HG03025 (cell line): ENCODE measurements around the gene EFCAB9.

Experiments
- ATAC-seq: cut with Tn5 transposase; IDR thresholded peaks from one replicate; pipeline ENCODE4 v1.9.1; 2021; ENCODE audit warnings: mild to moderate bottlenecking, moderate library complexity; ENCODE audit not compliant: unreplicated experiment, low FRiP score

EFCAB9 gene

DNA sequence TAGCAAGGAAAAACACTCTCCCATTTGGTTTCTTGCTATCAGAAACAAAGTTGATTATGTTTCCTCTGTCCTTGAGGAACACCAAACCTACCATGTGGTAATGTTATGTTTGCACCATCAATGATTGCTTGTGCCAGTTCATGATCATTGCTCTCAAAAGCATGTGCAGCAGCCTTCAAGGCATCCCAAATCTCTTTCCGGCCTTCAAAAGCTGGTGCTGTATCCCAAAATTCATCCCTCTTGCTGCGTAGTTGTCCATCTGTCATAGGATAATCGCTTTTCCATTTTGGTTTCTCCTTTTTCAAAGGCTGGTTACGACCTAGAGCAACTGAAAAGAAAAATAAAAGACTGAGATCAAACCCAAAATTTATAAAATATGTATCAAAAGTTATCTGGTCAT is 40.1 kb downstream of the EFCAB9 start:
- ATAC-seq, result no peak

DNA sequence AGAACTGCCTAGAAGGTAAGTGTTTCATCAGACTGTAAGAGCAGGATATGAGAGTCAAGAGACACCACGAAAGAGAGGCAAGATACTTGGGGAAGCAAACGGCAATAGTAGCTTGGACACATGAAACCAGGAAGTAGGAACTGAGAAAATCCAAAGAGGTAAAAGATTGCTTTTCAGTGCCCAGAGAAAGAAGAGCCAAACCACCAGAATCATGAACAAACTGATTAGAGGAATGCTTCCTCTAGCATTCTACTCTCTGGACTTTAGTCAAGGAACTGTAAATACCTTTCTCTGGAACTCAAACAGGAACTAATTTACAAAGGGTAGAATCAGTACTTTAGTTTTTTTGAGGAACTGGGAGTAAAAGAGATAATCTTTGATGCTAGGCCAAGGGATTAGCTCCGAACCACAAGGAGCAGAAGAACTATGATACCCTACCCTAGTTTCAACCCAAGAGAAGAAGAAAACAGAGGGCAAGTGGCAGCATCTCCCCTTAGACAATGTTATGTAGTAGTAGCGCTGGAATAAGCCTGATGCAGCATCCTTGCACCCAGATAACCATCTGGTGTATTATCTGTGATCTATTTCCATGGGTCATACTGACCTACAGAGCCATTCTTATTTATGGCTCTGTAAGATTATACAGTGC is 41.3 kb downstream of the EFCAB9 start:
- peak; percentile 60 for ATAC-seq

DNA sequence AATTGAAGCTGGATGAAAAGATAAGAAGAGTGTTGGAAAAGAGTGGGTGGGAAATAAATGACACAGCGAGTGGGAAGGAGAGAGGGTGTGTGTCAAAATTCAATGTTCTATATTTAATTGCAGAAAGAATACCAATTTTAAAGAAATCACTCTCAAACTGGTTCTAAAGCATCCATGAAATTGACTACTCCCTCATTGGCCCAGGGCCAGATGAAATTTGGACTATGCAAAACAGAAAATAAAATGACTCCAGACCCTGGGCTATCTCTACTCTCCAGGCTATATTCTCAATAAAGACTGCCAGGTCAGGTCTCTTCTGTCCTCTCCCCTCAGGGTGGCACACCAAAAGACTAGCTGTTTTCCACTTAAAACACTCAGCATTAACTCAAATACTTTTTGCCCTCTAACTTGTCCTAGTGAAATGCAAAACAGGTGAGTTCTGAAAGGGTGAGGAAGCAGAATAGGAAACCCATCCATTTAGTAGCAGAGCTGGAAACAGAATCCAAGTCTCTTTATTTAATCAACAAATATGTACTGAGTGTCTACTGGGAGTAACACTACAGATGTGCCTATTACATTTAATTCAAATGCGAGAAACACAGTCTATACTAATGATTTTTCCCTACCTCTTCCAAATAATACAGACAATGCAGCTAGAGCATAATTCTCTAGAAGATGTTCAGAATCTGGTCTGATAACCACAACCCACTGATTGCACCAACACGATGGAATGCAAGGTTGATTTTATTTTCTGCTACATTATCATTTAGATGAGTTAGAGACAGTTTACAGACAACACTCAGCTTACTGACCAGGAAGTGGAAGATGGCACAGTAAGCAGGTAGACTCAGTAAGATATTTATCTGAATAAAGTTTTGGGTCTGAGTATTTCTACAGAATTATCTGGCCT is 42.1 kb downstream of the EFCAB9 start:
- no peak for ATAC-seq

DNA sequence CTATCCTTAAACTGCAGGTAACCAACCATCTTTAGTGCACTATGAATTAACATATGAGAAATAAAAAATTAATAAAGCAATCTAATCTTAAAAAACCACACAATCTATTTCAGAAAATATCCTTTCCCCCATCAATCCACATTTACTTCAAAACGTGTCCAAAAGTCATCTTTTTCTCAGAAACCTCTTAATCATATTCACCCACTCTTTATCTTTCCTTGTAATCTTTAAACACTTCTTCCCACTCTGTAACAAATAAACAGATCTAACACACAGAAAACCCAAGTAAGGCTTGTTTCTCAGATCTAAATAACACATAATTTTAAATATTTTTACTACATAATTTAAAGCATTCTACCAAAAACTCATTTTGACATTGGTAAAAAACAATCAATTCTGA is 44.4 kb downstream of the EFCAB9 start:
- ATAC-seq, result no peak

DNA sequence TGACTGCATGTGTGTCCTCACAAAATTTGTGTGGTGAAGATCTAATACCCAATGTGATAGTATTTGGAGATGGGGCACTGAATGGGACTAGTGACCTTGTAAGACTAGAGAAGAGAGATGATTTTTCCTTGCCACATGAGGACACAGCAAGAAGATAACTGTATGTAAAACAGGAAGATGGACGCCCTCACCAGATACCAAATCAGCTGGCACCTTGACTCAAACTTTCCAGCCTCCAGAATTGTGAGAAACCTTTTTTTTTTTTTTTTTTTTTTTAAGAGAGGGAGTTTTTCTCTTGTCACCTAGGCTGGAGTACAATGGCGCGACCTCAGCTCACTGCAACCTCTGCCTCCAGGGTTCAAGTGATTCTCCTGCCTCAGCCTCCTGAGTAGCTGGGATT is 49.3 kb downstream of the EFCAB9 start:
- ATAC-seq, result no peak

DNA sequence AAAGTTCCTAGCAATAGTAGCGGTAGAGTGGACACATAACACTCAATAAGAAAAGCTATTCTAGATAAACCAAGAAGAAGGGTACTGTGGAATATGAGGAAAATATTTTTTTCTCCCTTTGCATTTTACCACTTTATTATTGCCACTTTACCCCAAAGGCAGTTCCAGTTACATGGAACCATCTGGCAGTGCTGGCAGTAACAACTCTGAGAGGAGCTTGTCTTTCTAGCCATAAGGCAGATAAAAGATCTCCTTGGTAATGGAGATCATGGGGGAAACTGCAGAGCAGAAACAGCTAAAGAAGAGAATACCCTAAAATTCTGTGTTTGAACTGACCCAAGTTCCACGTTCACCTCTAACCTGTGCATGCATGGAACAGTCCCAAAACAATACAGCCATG is 51.1 kb downstream of the EFCAB9 start:
- ATAC-seq, result no peak

DNA sequence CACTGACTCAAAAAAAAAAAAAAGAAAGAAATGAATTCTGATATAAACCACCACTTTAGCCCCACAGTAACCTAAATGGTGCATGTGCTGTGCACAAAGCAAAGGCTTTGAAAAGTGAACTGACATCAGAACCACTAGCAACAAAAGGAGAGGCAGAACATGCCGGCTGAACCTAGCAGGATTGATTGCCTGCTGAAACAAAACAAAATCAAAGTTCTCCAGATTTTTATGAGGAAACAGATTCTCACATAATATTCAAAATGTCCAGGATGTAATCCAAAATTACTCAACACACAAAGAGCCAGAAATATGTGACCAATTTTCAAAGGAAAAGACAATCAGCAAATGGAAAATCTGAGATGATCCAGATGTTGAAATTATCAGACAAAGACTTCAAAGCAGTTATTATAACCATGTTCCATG is 51.7 kb downstream of the EFCAB9 start:
- ATAC-seq, result no peak

DNA sequence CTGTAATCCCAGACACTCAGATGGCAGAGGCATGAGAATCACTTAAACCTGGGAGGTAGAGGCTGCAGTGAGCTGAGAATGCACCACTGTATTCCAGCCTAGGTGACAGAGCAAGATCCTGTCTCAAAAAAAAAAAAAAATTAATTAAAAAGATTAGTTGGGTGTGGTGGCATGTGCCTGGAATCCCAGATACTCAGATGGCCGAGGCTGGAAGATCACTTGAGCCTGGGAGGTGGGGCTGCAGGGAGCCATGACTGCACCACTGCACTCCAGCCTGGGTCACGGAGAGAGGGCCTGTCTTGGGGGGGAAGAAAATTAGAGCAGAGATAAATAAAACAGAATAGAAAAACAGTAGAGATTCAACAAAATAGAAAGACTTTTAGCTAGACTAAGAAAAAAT is 54.7 kb downstream of the EFCAB9 start:
- no peak for ATAC-seq

DNA sequence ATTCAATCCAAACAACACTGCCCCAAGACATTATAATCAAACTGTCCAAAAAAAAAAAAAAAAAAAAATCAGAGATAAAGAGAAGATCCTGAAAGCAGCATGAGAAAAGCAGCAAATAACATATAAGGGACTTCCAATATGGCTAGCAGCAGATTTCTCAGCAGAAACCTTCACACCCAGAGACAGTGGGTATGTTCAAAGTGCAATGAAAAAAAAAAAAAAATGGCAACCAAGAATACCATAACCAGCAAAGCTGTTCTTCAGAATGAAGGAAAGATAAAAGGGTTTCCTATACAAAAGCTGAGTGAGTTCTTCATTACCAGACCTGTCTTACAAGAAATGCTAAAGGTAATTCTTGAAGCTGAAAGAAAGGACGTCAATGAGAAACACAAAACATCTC is 57.4 kb downstream of the EFCAB9 start:
- ATAC-seq, result no peak

DNA sequence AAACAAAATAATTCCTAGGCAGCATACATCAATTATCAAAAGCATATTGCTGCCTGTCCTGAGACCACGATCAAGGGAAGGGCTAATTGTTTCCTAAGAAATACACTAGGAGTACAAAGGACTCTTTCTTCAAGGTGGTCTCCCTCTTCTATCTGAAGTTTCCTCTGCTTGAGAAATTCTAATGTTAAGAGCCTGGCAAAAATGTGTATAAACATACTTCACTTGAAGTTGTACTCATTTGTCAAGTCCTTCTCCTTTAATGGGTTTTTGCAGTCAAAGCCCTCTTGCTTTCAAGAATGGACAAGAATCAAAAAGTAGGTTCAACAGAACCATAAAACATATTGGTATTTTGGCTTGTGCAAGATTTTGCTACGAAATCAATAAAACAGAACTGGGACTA is 58.5 kb downstream of the EFCAB9 start:
- no peak for ATAC-seq
